Activated naive CD4-positive, alpha-beta T cell treated with anti-CD3 and anti-CD28 coated beads, Interleukin-2, amount 10 ng/mL, durations not matched to agents 7 days and 5 days (primary cell): Measurements from ENCODE around the gene VPS8.
"Not testable (repeated sequence)": the region's sequence is repeated elsewhere in the genome, so short reads cannot be mapped to it uniquely, and the experiment has no call there.

ENCODE experiments used
- CTCF ChIA-PET: fragments of 350-600 bp; sonication (Branson Sonifier 250); formaldehyde crosslinking; loops from one replicate; lab custom pipeline; 2021; ENCODE audit warnings: antibody characterized with exemption; lab: Charles Lee
- DNase-seq: peaks from one replicate; pipeline ENCODE4 v3.0.0-alpha.2; 2020
- H3K27ac Mint-ChIP-seq: one replicate; pipeline ENCODE4 v1.8.0; 2021; ENCODE audit warnings: mild to moderate bottlenecking, moderate library complexity, mixed read lengths
- H3K27me3 Mint-ChIP-seq: one replicate; pipeline ENCODE4 v1.8.0; 2021; ENCODE audit warnings: mild to moderate bottlenecking, mixed read lengths
- H3K36me3 Mint-ChIP-seq: one replicate; pipeline ENCODE4 v1.8.0; 2021; ENCODE audit warnings: mixed read lengths
- H3K4me1 Mint-ChIP-seq: one replicate; pipeline ENCODE4 v1.8.0; 2021; ENCODE audit warnings: mixed read lengths
- H3K4me3 Mint-ChIP-seq: one replicate; pipeline ENCODE4 v1.8.0; 2021; ENCODE audit warnings: mild to moderate bottlenecking, moderate library complexity, mixed read lengths
- H3K9me3 Mint-ChIP-seq: one replicate; pipeline ENCODE4 v1.8.0; 2021; ENCODE audit warnings: mixed read lengths

VPS8 gene

GRCh38 chr3:185017996-185018395 lies 206.0 kb downstream of the VPS8 start:
- H3K9me3 Mint-ChIP-seq, H3K27ac Mint-ChIP-seq, H3K27me3 Mint-ChIP-seq, CTCF ChIA-PET, DNase-seq, H3K4me1 Mint-ChIP-seq, H3K4me3 Mint-ChIP-seq: not testable (repeated sequence)
- H3K36me3 Mint-ChIP-seq = peaks cover 36% of the 10 kb centered on the region

DNA sequence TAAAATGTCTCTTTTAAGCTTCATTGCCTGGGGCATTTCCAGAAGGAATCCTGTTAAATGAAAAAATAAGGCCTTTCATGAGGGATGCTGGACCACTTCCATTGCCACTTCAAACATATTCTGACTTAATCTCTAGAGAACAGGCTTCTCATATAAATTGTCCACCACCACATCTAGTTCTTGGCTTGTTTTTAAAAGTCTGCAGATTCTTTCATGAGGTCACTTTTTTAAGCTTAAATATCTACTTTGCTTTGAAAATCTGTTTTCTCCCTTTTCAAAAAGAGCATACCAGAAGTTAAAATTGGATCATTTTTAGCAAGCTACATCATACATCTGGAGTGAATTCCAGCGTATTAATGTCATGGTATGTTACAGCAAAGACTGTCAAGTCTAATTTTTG lies 209.3 kb downstream of the VPS8 start:
- CTCF ChIA-PET = interaction anchor here (0.6 kb wide), 1 partner anchor 244 kb away, joined by 3 read pairs; no protein-coding TSS in a partner anchor
- Mint-ChIP-seq H3K27me3 (no peaks in the 10 kb centered on the region), H3K27ac (no peak overlapping the region), H3K4me3 (no peak overlapping the region), H3K36me3 (peaks cover 44% of the 10 kb centered on the region), H3K4me1 (no peaks in the 10 kb centered on the region), H3K9me3 (peaks cover 7% of the 10 kb centered on the region)
- DNase-seq = no peak

DNA sequence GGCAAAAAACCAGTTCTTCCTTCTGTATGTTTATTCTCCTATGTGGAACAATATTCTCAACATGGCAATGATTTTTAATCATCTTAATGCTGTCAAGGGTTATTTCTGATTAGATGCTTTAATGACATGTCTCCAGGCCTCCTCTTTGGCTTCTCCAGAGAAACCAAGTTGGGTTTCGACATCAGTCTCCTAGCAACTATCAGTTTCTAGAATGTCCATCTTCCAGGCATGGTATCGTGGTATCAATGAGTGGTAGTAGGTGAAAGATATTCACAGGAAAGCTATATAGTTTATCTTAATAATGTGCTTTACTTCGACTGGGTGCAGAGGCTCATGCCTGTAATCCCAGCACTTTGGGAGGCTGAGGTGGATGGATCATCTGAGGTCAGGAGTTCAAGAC lies 212.4 kb downstream of the VPS8 start:
- Mint-ChIP-seq H3K9me3 (no peaks in the 10 kb centered on the region), H3K36me3 (peaks cover 31% of the 10 kb centered on the region), H3K27ac (no peak overlapping the region), H3K4me1 (no peaks in the 10 kb centered on the region), H3K27me3 (no peaks in the 10 kb centered on the region), H3K4me3 (no peak overlapping the region)
- no peak for DNase-seq
- CTCF ChIA-PET = no interaction called here

- Mint-ChIP-seq H3K27me3 (no peaks in the 10 kb centered on the region), H3K9me3 (no peaks in the 10 kb centered on the region), H3K4me1 (no peaks in the 10 kb centered on the region), H3K4me3 (no peak overlapping the region), H3K27ac (no peak overlapping the region), H3K36me3 (peaks cover 29% of the 10 kb centered on the region)
- no peak for DNase-seq
- CTCF ChIA-PET = no interaction called here
Measured at GRCh38 chr3:185024966-185025365, 213.0 kb downstream of the VPS8 start.

GRCh38 chr3:185028121-185028520 lies 216.2 kb downstream of the VPS8 start:
- no peak overlapping the region for H3K4me3 Mint-ChIP-seq
- H3K27ac Mint-ChIP-seq = no peak overlapping the region

GRCh38 chr3:185029086-185029485 lies 217.1 kb downstream of the VPS8 start:
- no peak overlapping the region for H3K4me3 Mint-ChIP-seq
- no peak for DNase-seq
- H3K4me1 Mint-ChIP-seq = no peaks in the 10 kb centered on the region
- no peaks in the 10 kb centered on the region for H3K27me3 Mint-ChIP-seq
- peaks cover 42% of the 10 kb centered on the region for H3K36me3 Mint-ChIP-seq
- CTCF ChIA-PET = no interaction called here
- peaks cover 3% of the 10 kb centered on the region for H3K9me3 Mint-ChIP-seq
- no peak overlapping the region for H3K27ac Mint-ChIP-seq

More at GRCh38 chr3:185028121-185028520, 216.2 kb downstream of the VPS8 start:
- Mint-ChIP-seq H3K36me3 (peaks cover 36% of the 10 kb centered on the region), H3K27me3 (no peaks in the 10 kb centered on the region), H3K4me1 (no peaks in the 10 kb centered on the region), H3K9me3 (peaks cover 3% of the 10 kb centered on the region)
- CTCF ChIA-PET = no interaction called here
- no peak for DNase-seq

DNA sequence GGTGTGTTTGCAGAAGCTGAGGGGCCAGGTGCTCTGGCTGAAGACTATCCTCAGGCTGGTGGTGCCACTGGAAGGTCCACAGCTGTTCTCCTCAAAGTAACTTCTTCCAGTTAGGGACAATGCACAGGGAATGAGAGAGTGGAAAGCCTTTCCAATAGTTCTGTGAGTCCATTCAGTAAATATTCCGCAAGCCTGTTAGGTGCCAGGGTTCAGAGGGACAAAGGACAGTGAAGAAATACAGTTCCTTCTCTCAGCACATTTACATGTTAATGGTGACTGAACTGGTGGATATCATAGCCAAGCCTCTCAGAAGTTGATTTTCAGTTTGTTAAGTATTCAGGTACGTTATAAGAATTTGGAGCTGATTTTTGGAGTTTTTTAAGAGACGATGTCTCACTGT lies 218.4 kb downstream of the VPS8 start:
- CTCF ChIA-PET = no interaction called here
- no peaks in the 10 kb centered on the region for H3K27me3 Mint-ChIP-seq
- peaks cover 7% of the 10 kb centered on the region for H3K9me3 Mint-ChIP-seq
- H3K27ac Mint-ChIP-seq = no peak overlapping the region
- peaks cover 41% of the 10 kb centered on the region for H3K36me3 Mint-ChIP-seq
- no peaks in the 10 kb centered on the region for H3K4me1 Mint-ChIP-seq
- no peak for DNase-seq
- H3K4me3 Mint-ChIP-seq = no peak overlapping the region

DNA sequence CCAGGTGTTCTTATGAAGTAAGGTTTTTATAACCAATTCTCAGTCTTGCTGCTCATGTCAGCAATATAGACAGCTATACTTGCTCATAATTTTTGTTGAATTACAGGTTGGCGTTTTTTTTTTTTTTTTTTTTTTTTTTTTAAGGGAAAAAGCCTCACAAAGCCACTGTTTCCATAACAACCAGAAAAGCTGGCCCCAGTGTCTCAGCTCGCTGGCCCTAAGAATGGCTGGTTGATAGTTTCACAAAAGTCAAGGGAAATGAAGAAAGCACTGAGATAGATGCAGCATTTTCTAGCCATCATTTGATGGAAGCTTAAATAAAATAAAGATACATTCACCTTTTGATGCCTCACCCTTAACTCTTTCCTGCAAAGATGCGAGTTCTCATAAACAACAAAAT lies 219.0 kb downstream of the VPS8 start:
- H3K4me3 Mint-ChIP-seq = no peak overlapping the region
- H3K27ac Mint-ChIP-seq = no peak overlapping the region
- H3K27me3 Mint-ChIP-seq = no peaks in the 10 kb centered on the region
- H3K36me3 Mint-ChIP-seq = peaks cover 41% of the 10 kb centered on the region
- no peak for DNase-seq
- H3K9me3 Mint-ChIP-seq = peaks cover 7% of the 10 kb centered on the region
- H3K4me1 Mint-ChIP-seq = no peaks in the 10 kb centered on the region
- CTCF ChIA-PET = no interaction called here

- Mint-ChIP-seq H3K27me3 (no peaks in the 10 kb centered on the region), H3K9me3 (peaks cover 15% of the 10 kb centered on the region), H3K27ac (no peak overlapping the region), H3K4me3 (no peak overlapping the region), H3K36me3 (peaks cover 39% of the 10 kb centered on the region), H3K4me1 (no peaks in the 10 kb centered on the region)
- CTCF ChIA-PET = no interaction called here
- no peak for DNase-seq
Measured at GRCh38 chr3:185037801-185038200, 225.8 kb downstream of the VPS8 start.

GRCh38 chr3:185040425-185040824 lies 228.5 kb downstream of the VPS8 start:
- CTCF ChIA-PET = no interaction called here
- no peak for DNase-seq
- H3K36me3 Mint-ChIP-seq = peaks cover 19% of the 10 kb centered on the region
- H3K9me3 Mint-ChIP-seq = peaks cover 10% of the 10 kb centered on the region
- no peaks in the 10 kb centered on the region for H3K4me1 Mint-ChIP-seq
- H3K27me3 Mint-ChIP-seq = no peaks in the 10 kb centered on the region
- no peak overlapping the region for H3K4me3 Mint-ChIP-seq
- H3K27ac Mint-ChIP-seq = no peak overlapping the region

DNA sequence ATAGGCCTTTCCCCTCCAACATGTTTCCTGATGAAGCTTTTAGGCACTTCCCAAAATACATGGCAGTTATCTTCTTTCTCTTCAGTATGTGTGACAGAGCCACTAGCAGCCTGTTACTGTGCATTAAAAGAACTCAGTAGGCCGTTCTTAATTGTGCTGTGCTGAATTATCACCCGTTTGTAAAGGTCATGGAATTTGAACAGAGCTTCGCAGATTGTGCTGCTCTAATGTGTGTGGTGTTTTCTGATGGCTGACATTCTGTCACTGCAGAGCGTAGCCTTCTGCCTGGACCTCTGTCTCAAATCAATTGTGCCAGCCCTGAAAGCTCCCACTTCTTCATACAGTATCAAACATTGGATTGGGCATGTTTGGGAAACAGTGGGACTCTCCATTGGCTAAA lies 229.6 kb downstream of the VPS8 start:
- Mint-ChIP-seq H3K36me3 (peaks cover 15% of the 10 kb centered on the region), H3K27me3 (no peaks in the 10 kb centered on the region), H3K4me3 (no peak overlapping the region), H3K27ac (no peak overlapping the region), H3K4me1 (no peaks in the 10 kb centered on the region), H3K9me3 (peaks cover 10% of the 10 kb centered on the region)
- no peak for DNase-seq
- CTCF ChIA-PET = no interaction called here

GRCh38 chr3:185042312-185043050 lies 230.5 kb downstream of the VPS8 start:
- Mint-ChIP-seq H3K4me3 (no peak overlapping the region), H3K4me1 (no peaks in the 10 kb centered on the region), H3K27ac (no peak overlapping the region), H3K27me3 (no peaks in the 10 kb centered on the region), H3K9me3 (peaks cover 4% of the 10 kb centered on the region), H3K36me3 (peaks cover 12% of the 10 kb centered on the region)
- DNase-seq = no peak
- CTCF ChIA-PET = no interaction called here

DNA sequence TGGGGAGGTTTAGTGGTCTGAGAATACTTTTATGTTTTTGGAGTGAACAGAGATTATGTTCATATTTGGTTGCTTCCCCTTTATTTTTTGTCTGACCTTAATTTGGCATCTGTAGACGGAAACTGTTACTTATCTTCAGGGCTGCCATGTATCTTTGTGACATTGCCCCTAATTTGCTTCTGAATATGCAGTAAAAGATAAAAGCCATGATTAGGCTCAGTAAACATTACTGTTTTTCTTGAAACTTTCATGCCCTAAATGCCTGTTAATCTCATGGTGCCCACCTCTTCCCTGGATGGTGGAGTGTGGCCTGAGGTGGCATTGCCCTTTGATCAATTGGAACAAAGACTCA lies 234.2 kb downstream of the VPS8 start:
- Mint-ChIP-seq H3K4me1 (no peaks in the 10 kb centered on the region), H3K4me3 (no peak overlapping the region), H3K9me3 (no peaks in the 10 kb centered on the region), H3K27ac (no peak overlapping the region), H3K36me3 (peaks cover 33% of the 10 kb centered on the region), H3K27me3 (no peaks in the 10 kb centered on the region)
- DNase-seq = no peak
- CTCF ChIA-PET = no interaction called here

DNA sequence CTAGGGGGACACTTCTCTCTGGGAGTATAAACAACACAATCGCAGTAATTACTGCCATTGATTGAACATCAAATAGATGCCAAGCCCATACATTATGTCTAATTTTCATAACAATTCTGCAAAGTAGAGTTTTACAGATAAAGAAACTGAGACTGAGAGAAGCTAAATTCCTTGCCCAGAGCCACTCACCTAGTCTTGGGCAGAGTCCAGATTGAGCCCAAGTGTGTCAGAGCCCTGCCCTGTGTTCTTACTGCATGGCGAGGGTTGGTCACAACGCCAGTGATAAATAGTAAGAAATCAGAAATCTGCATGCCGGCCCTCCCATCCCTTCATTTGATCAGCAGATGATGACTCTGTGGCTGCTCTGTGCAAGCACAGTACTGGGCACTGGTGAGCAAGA lies 234.6 kb downstream of the VPS8 start:
- H3K27me3 Mint-ChIP-seq = no peaks in the 10 kb centered on the region
- no peak for DNase-seq
- H3K9me3 Mint-ChIP-seq = no peaks in the 10 kb centered on the region
- H3K4me1 Mint-ChIP-seq = no peaks in the 10 kb centered on the region
- no peak overlapping the region for H3K4me3 Mint-ChIP-seq
- H3K27ac Mint-ChIP-seq = no peak overlapping the region
- H3K36me3 Mint-ChIP-seq = peaks cover 37% of the 10 kb centered on the region
- CTCF ChIA-PET = no interaction called here

- CTCF ChIA-PET = no interaction called here
- DNase-seq = no peak
- Mint-ChIP-seq H3K27ac (no peak overlapping the region), H3K36me3 (peaks cover 61% of the 10 kb centered on the region), H3K4me3 (no peak overlapping the region), H3K4me1 (no peaks in the 10 kb centered on the region), H3K9me3 (no peaks in the 10 kb centered on the region), H3K27me3 (no peaks in the 10 kb centered on the region)
Measured at GRCh38 chr3:185049710-185050109, 237.7 kb downstream of the VPS8 start.
